Panc1 (cell line): Measurements from ENCODE around the gene ZC3H10. TPM values are rescaled to one million over a fixed set of nuclear protein-coding genes. Genes with fewer than 3 reads are reported as not detected.

Experiments
- ATAC-seq: fragments of 200-7000 bp; cut with Tn5 transposase; 2 replicates; pipeline ENCODE4 v1.9.1; 2020; ENCODE audit warnings: mild to moderate bottlenecking, moderate library complexity
- BruUV-seq: library from RNA; stranded (reverse); fragments of 400-500 nt; replicated peaks from 2 replicates; lab custom pipeline; 2021; lab: Mats Ljungman, UMichigan
- CTCF ChIA-PET: fragments of 300-600 bp; sonication (Branson Sonifier 250); formaldehyde crosslinking; loops from one replicate; lab custom pipeline; 2022; ENCODE audit warnings: antibody characterized with exemption; lab: Charles Lee
- POLR2A ChIA-PET: fragments of 300-600 bp; sonication (Branson Sonifier 250); formaldehyde crosslinking; loops from one replicate; lab custom pipeline; 2022; ENCODE audit warnings: antibody characterized with exemption; lab: Charles Lee
- DNase-seq: peaks from one replicate; pipeline ENCODE4 v3.0.0-alpha.2; 2010; ENCODE audit warnings: low read depth, low spot score
- H3K27ac ChIP-seq: 2 replicates; pipeline ENCODE4 v1.5.1; 2011; ENCODE audit warnings: mild to moderate bottlenecking, low read length, inconsistent platforms
- H3K27me3 ChIP-seq: fragments of 200-500 bp; sonication (Bioruptor generic); 2 replicates; pipeline ENCODE4 v1.6.0; 2014; ENCODE audit warnings: low read length, inconsistent platforms; ENCODE audit not compliant: control insufficient read depth, insufficient read depth
- H3K36me3 ChIP-seq: fragments of 200-500 bp; sonication (Bioruptor generic); 2 replicates; pipeline ENCODE4 v1.5.1; 2014; ENCODE audit warnings: inconsistent platforms, mild to moderate bottlenecking, low read length, moderate library complexity; ENCODE audit not compliant: control insufficient read depth, insufficient read depth
- H3K4me1 ChIP-seq: 2 replicates; pipeline ENCODE4 v1.5.1; 2011; ENCODE audit warnings: inconsistent platforms, mild to moderate bottlenecking, low read length, moderate library complexity; ENCODE audit not compliant: control insufficient read depth, insufficient read depth
- H3K4me3 ChIP-seq, 2 experiments: 2 replicates each; pipeline ENCODE4 v1.5.1; 2011 to 2012; ENCODE audit warnings: low read depth in 2 of 2, low read length in 2 of 2, mild to moderate bottlenecking in 2 of 2, inconsistent platforms in 1 of 2, moderate library complexity in 1 of 2
- H3K9me3 ChIP-seq: fragments of 200-500 bp; sonication (Bioruptor generic); 2 replicates; pipeline ENCODE4 v1.5.1; 2014; ENCODE audit warnings: low read depth, mild to moderate bottlenecking, inconsistent platforms, low read length, moderate library complexity; ENCODE audit not compliant: control insufficient read depth, insufficient read depth
- CTCF ChIP-seq: fragments of 450-650 bp; IDR thresholded peaks from 2 replicates; pipeline ENCODE4 v1.5.1; 2017; ENCODE audit warnings: mild to moderate bottlenecking
- POLR2AphosphoS5 ChIP-seq: IDR thresholded peaks from 2 replicates; pipeline ENCODE4 v1.6.1; 2012; ENCODE audit warnings: mild to moderate bottlenecking, low read depth, low read length, moderate library complexity
- REST ChIP-seq, 2 experiments: IDR thresholded peaks; 2 replicates each; pipeline ENCODE4 v1.6.1; 2011 to 2012; ENCODE audit warnings: low read depth in 2 of 2, control low read depth in 1 of 2, low read length in 1 of 2, mild to moderate bottlenecking in 1 of 2, moderate library complexity in 1 of 2; ENCODE audit not compliant: insufficient read depth in 1 of 2
- SIN3A ChIP-seq: IDR thresholded peaks from 2 replicates; pipeline ENCODE4 v1.6.1; 2012; ENCODE audit warnings: low read depth, mild to moderate bottlenecking, low read length, moderate library complexity, borderline replicate concordance; ENCODE audit not compliant: insufficient read depth
- TCF7L2 ChIP-seq: IDR thresholded peaks from 2 replicates; pipeline ENCODE4 v1.6.1; 2011; ENCODE audit warnings: mild to moderate bottlenecking, low read depth, low read length, inconsistent platforms
- in situ Hi-C: cut with HindIII; loops from 2 replicates; pipeline ENCODE4 v1.10.0; 2016; ENCODE audit warnings: low sequenced_read_pairs, low pct_unique_long_range_greater_than_20kb
- intact Hi-C: fragments of 100-400 bp; cut with micrococcal nuclease; formaldehyde crosslinking; loops from one replicate; pipeline ENCODE4 v1.10.0; 2022; ENCODE audit not compliant: unreplicated experiment
- total RNA-seq: library from RNA; stranded (reverse); gene quantifications from one replicate; pipeline ENCODE4 v1.2.1, GENCODE V29; 2021; ENCODE audit not compliant: unreplicated experiment

Gene ZC3H10
- total RNA-seq, 1 experiment from 2014 or later: 6.0 TPM

- peaks cover 8% of the 10 kb centered on the region for H3K4me1 ChIP-seq
- in situ Hi-C loops: no loop called here
- ChIA-PET POLR2A (no interaction called here), CTCF (no interaction called here)
- ATAC-seq: no peak
- no TSS peak for BruUV-seq
- H3K36me3 ChIP-seq: no peaks in the 10 kb centered on the region; the same call in 1 of the 2 replicates
- no peak overlapping the region for H3K4me3 ChIP-seq
- no peak overlapping the region for H3K27ac ChIP-seq
- TF ChIP-seq CTCF: no peak
- no peak for DNase-seq
- no peaks in the 10 kb centered on the region for H3K9me3 ChIP-seq
- H3K27me3 ChIP-seq: no peaks in the 10 kb centered on the region; the same call in 1 of the 2 replicates
- intact Hi-C loops: no loop called here
Observed at GRCh38 chr12:56099787-56100186, 18.3 kb upstream of the ZC3H10 start.

- BruUV-seq: no TSS peak
- peaks cover 11% of the 10 kb centered on the region for H3K36me3 ChIP-seq
- H3K27ac ChIP-seq: no peak overlapping the region
- ChIA-PET POLR2A (no interaction called here), CTCF (no interaction called here)
- H3K4me3 ChIP-seq: no peak overlapping the region
- no peak for DNase-seq
- intact Hi-C loops: no loop called here
- TF ChIP-seq POLR2AphosphoS5 (no peak), REST (IDR thresholded peaks at IDR 0.05; ENCODE audit: insufficient read depth in 1 of 2, low read depth in 2 of 2, low read length in 1 of 2) (no peak), TCF7L2 (no peak), CTCF (no peak), SIN3A (no peak)
- no peaks in the 10 kb centered on the region; the same call in 1 of the 2 replicates for H3K27me3 ChIP-seq
- H3K4me1 ChIP-seq: peaks cover 15% of the 10 kb centered on the region
- in situ Hi-C loops: no loop called here
- ATAC-seq: no peak
- H3K9me3 ChIP-seq: no peaks in the 10 kb centered on the region
Observed at GRCh38 chr12:56101045-56101444, 17.0 kb upstream of the ZC3H10 start.
